GM12878 (cell line): ENCODE measurements around the gene PTMA. TPM values are rescaled to one million over a fixed set of nuclear protein-coding genes. Genes with fewer than 3 reads are reported as not detected.

Source experiments
- ATAC-seq: fragments of 200-7000 bp; cut with Tn5 transposase; 3 replicates; pipeline ENCODE4 v1.9.1; 2020; ENCODE audit warnings: mild to moderate bottlenecking, moderate library complexity
- BruUV-seq: library from RNA; stranded (reverse); fragments of 400-500 nt; replicated peaks from 2 replicates; lab custom pipeline; 2021; lab: Mats Ljungman, UMichigan
- CTCF ChIA-PET: fragments of 300-600 bp; sonication (Branson Sonifier 250); formaldehyde crosslinking; extraction: SDS; loops from one replicate; lab custom pipeline; 2021; ENCODE audit warnings: inconsistent platforms; lab: Yijun Ruan, JAX
- POLR2A ChIA-PET: fragments of 350-600 bp; formaldehyde crosslinking; extraction: SDS; loops from one replicate; lab custom pipeline; 2021; ENCODE audit warnings: inconsistent platforms; lab: Charles Lee
- RAD21 ChIA-PET: fragments of 300-600 bp; sonication (Branson Sonifier 250); formaldehyde crosslinking; loops from one replicate; lab custom pipeline; 2023; ENCODE audit warnings: antibody characterized with exemption; ENCODE audit not compliant: unreplicated experiment; lab: Charles Lee
- SMC1A ChIA-PET: fragments of 300-600 bp; sonication (Branson Sonifier 250); formaldehyde crosslinking; loops from one replicate; lab custom pipeline; 2023; ENCODE audit not compliant: unreplicated experiment, uncharacterized antibody; lab: Charles Lee
- DNase-seq: peaks from one replicate; pipeline ENCODE4 v3.0.0-alpha.2; 2011; ENCODE audit warnings: low read depth, low spot score
- FAIRE-seq: peaks from 3 replicates; lab custom pipeline; 2011; peaks lifted over from hg19 to GRCh38; lab: Jason Lieb, UNC
- H2AFZ ChIP-seq: 2 replicates; pipeline ENCODE4 v1.6.0; 2011; ENCODE audit warnings: low read depth, low read length, control low read depth; ENCODE audit not compliant: control insufficient read depth
- H3K27ac ChIP-seq: 2 replicates; pipeline ENCODE4 v1.5.1; 2011; ENCODE audit warnings: control low read depth; ENCODE audit not compliant: control insufficient read depth, insufficient read depth
- H3K27me3 ChIP-seq, 2 experiments: replicated peaks in 1 of 2; 2 replicates each; pipeline versions ENCODE4 v1.6.0 to v1.6.1; 2011; ENCODE audit warnings: low read length in 1 of 2; ENCODE audit not compliant: control insufficient read depth in 2 of 2, insufficient read depth in 2 of 2
- H3K36me3 ChIP-seq, 2 experiments: 2 replicates each; pipeline ENCODE4 v1.5.1; 2011; ENCODE audit warnings: low read length in 1 of 2; ENCODE audit not compliant: control insufficient read depth in 2 of 2, insufficient read depth in 2 of 2
- H3K4me1 ChIP-seq: 2 replicates; pipeline ENCODE4 v1.6.1; 2011; ENCODE audit warnings: mild to moderate bottlenecking, low read length, moderate library complexity, mixed read lengths; ENCODE audit not compliant: control insufficient read depth, insufficient read depth
- H3K4me2 ChIP-seq: 2 replicates; pipeline ENCODE4 v1.6.0; 2011; ENCODE audit warnings: control low read depth; ENCODE audit not compliant: control insufficient read depth, insufficient read depth
- H3K4me3 ChIP-seq: fragments of 200-600 bp; sonication (generic); 2 replicates; pipeline ENCODE4 v1.5.1; 2016
- H3K79me2 ChIP-seq: 2 replicates; pipeline ENCODE4 v1.6.0; 2011; ENCODE audit warnings: low read length; ENCODE audit not compliant: control insufficient read depth, insufficient read depth
- H3K9ac ChIP-seq: 2 replicates; pipeline ENCODE4 v1.8.0; 2011; ENCODE audit warnings: low read length, control low read depth, mixed read lengths; ENCODE audit not compliant: control insufficient read depth, insufficient read depth
- H3K9me3 ChIP-seq: replicated peaks from 3 replicates; pipeline ENCODE4 v1.5.1; 2011; ENCODE audit warnings: mild to moderate bottlenecking, low read length; ENCODE audit not compliant: control insufficient read depth, insufficient read depth
- H4K20me1 ChIP-seq: 2 replicates; pipeline ENCODE4 v1.6.0; 2011; ENCODE audit not compliant: control insufficient read depth, insufficient read depth
- DPF2 ChIP-seq: fragments of 450-650 bp; IDR thresholded peaks from 2 replicates; pipeline ENCODE4 v1.6.1; 2017; ENCODE audit warnings: mild to moderate bottlenecking
- E2F4 ChIP-seq: IDR thresholded peaks from 2 replicates; pipeline ENCODE4 v1.6.1; 2012; ENCODE audit warnings: low read depth, low read length, improper control_type of control experiment
- GABPA ChIP-seq: IDR thresholded peaks from 2 replicates; pipeline ENCODE4 v1.6.1; 2014; ENCODE audit warnings: antibody characterized with exemption, low read depth, mild to moderate bottlenecking, inconsistent platforms
- HDAC2 ChIP-seq: fragments of 200-600 bp; sonication (generic); IDR thresholded peaks from 2 replicates; pipeline ENCODE4 v1.6.1; 2017
- IRF3 ChIP-seq: fragments of 450-650 bp; IDR thresholded peaks from 2 replicates; pipeline ENCODE4 v1.6.1; 2014; ENCODE audit warnings: mild to moderate bottlenecking
- MAX ChIP-seq: IDR thresholded peaks from 2 replicates; pipeline ENCODE4 v1.6.1; 2012; ENCODE audit warnings: low read depth, low read length, improper control_type of control experiment
- MYC ChIP-seq: IDR thresholded peaks from 2 replicates; pipeline ENCODE4 v1.6.1; 2011; ENCODE audit warnings: mild to moderate bottlenecking, low read length, moderate library complexity, inconsistent platforms; ENCODE audit not compliant: insufficient read depth, insufficient replicate concordance, insufficient read length, severe bottlenecking
- RELB ChIP-seq: fragments of 450-650 bp; IDR thresholded peaks from 2 replicates; pipeline ENCODE4 v1.6.1; 2017; ENCODE audit warnings: low read depth, mild to moderate bottlenecking, moderate library complexity
- REST ChIP-seq: IDR thresholded peaks from 2 replicates; pipeline ENCODE4 v1.6.1; 2012; ENCODE audit warnings: mild to moderate bottlenecking, low read depth, low read length
- RFX5 ChIP-seq: IDR thresholded peaks from 2 replicates; pipeline ENCODE4 v1.6.1; 2011; ENCODE audit warnings: low read depth, low read length, improper control_type of control experiment
- WGBS: methylation state at CpG from one replicate; pipeline ENCODE4 v1.1.6; 2016; ENCODE audit warnings: low lambda C conversion rate; ENCODE audit not compliant: insufficient replicate concordance, insufficient coverage; ENCODE audit errors: missing lambda C conversion rate; 5-methylcytosine and 5-hydroxymethylcytosine counted together
- in situ Hi-C: fragments of 300-500 bp; cut with MboI; formaldehyde crosslinking; loops from 9 replicates; pipeline ENCODE4 v1.14.3; 2018; ENCODE audit warnings: mixed read lengths
- intact Hi-C: fragments of 100-400 bp; cut with micrococcal nuclease; formaldehyde crosslinking; loops from one replicate; pipeline ENCODE4 v1.14.2; 2022; ENCODE audit not compliant: unreplicated experiment
- polyA plus RNA-seq, 11 experiments: library from polyadenylated mRNA; depleted of rRNA in 4 of 11; unstranded in 6 of 11; stranded (reverse) in 5 of 11; fragments of >200 nt; fragmentation: Nextera tagmentation in 4 of 11; fragmentation: Illumina TruSeq in 1 of 11; extraction: Ambion mirVana in 4 of 11; extraction: Trizol in 1 of 11; gene quantifications; 1 replicate in 1 of 11; 2 replicates in 10 of 11; pipeline versions ENCODE4 v1.2.1 to v1.2.3, GENCODE V29; 2011 to 2016; ENCODE audit warnings: inconsistent platforms in 2 of 11, missing spikeins in 2 of 11, low read depth in 1 of 11
- total RNA-seq, 4 experiments: library from RNA; depleted of rRNA in 3 of 4; stranded (reverse); fragments of >200 nt in 3 of 4; fragmentation: Illumina TruSeq in 1 of 4; extraction: Trizol in 1 of 4; gene quantifications; 2 replicates each; pipeline versions ENCODE4 v1.2.1 to v1.2.3, GENCODE V29; 2013 to 2021

PTMA gene
- total and polyA plus RNA-seq, 10 of the 15 experiments (the other 5 are each of a cell fraction or from before 2014, with no cell fraction given), result 1,144 to 5,018 (median 3,464) TPM

GRCh38 chr2:231686192-231687100, 21.9 kb upstream of the PTMA start (continued):
- TF ChIP-seq REST, result no peak

GRCh38 chr2:231687133-231687852, 21.0 kb upstream of the PTMA start:
- no peaks in the 10 kb centered on the region for H4K20me1 ChIP-seq
- in situ Hi-C loops, result no loop called here
- DNase-seq (no peak), ATAC-seq (peak; percentile 97), FAIRE-seq (peak; percentile 88)
- RAD21 ChIA-PET, result interaction anchor here (0.7 to 24.6 kb wide), 5 partner anchors 9 to 98 kb away, joined by 3 to 463 read pairs (median 4); no protein-coding TSS in a partner anchor
- H3K4me2 ChIP-seq, result peak overlapping the region; percentile 84
- POLR2A ChIA-PET, result interaction anchor here (0.7 to 1.2 kb wide), 4 partner anchors 16 to 27 kb away, joined by 3 to 4 read pairs (median 3); no protein-coding TSS in a partner anchor
- H3K9ac ChIP-seq, result peak overlapping the region; percentile 39; the same call in 1 of the 2 replicates
- H3K4me1 ChIP-seq, result peaks cover 4% of the 10 kb centered on the region
- 26% methylated on average over 14 of the region's 14 CpGs for WGBS
- H3K9me3 ChIP-seq, result no peaks in the 10 kb centered on the region
- intact Hi-C loops, result loop anchor here (1.0 kb wide), 1 partner anchor 27 kb away; no protein-coding TSS in a partner anchor
- SMC1A ChIA-PET, result interaction anchor here (1.0 to 2.9 kb wide), 5 partner anchors 10 to 38 kb away, joined by 3 to 33 read pairs (median 5); no protein-coding TSS in a partner anchor
- no peaks in the 10 kb centered on the region for H3K79me2 ChIP-seq
- CTCF ChIA-PET, result interaction anchor here (1.0 to 22.2 kb wide), 11 partner anchors 11 to 209 kb away, joined by 3 to 811 read pairs (median 8); partner anchors contain the start of gene PTMA
- H3K27ac ChIP-seq, result peak overlapping the region; percentile 38; the same call in 1 of the 2 replicates
- peak overlapping the region; percentile 90 for H2AFZ ChIP-seq
- H3K4me3 ChIP-seq, result peak overlapping the region; percentile 28; the same call in 1 of the 2 replicates
- no TSS peak for BruUV-seq
- no peaks in the 10 kb centered on the region for H3K27me3 ChIP-seq
- H3K36me3 ChIP-seq, result no peaks in the 10 kb centered on the region
- TF ChIP-seq IRF3, result no peak
- TF ChIP-seq MYC, result no peak
- TF ChIP-seq RELB, result no peak
- no peak for TF ChIP-seq HDAC2
- TF ChIP-seq RFX5, result no peak
- peak; percentile 58; the same call in 1 of the 2 replicates for TF ChIP-seq MAX
- no peak for TF ChIP-seq DPF2
- no peak for TF ChIP-seq GABPA
- TF ChIP-seq E2F4, result no peak; the same call in 1 of the 2 replicates
